Measurements from ENCODE around the gene ETV6.

The ETV6 gene

GRCh38 chr12:11758510-11759493, 109.3 kb downstream of the ETV6 start:
- no peak for DNase-seq (ENCODE audit: low spot score)

- DNase-seq (ENCODE audit: low spot score), result no peak
These were observed 110.0 kb downstream of the ETV6 start for GRCh38 chr12:11759494-11759878.

- no peak for DNase-seq (ENCODE audit: low spot score)
These were observed 110.4 kb downstream of the ETV6 start for GRCh38 chr12:11759899-11760298.

GRCh38 chr12:11761869-11762567, 112.5 kb downstream of the ETV6 start:
- DNase-seq (ENCODE audit: low spot score), result no peak

GRCh38 chr12:11762723-11763326, 113.4 kb downstream of the ETV6 start:
- DNase-seq (ENCODE audit: low spot score), result no peak

- DNase-seq (ENCODE audit: low spot score), result peak; percentile 84
These were observed 114.5 kb downstream of the ETV6 start for GRCh38 chr12:11763760-11764520.

GRCh38 chr12:11764837-11765236, 115.4 kb downstream of the ETV6 start:
- no peak for DNase-seq (ENCODE audit: low spot score)

- no peak for DNase-seq (ENCODE audit: low spot score)
These were observed 115.9 kb downstream of the ETV6 start for GRCh38 chr12:11765421-11765816.

- peak; percentile 71 for DNase-seq (ENCODE audit: low spot score)
These were observed 116.6 kb downstream of the ETV6 start for GRCh38 chr12:11765817-11766794.

- DNase-seq (ENCODE audit: low spot score), result no peak
These were observed 117.7 kb downstream of the ETV6 start for GRCh38 chr12:11767029-11767724.

- DNase-seq (ENCODE audit: low spot score), result no peak
These were observed 118.3 kb downstream of the ETV6 start for GRCh38 chr12:11767798-11768197.

- no peak for DNase-seq (ENCODE audit: low spot score)
These were observed 118.9 kb downstream of the ETV6 start for GRCh38 chr12:11768233-11768965.

- DNase-seq (ENCODE audit: low spot score), result no peak
These were observed 120.4 kb downstream of the ETV6 start for GRCh38 chr12:11769723-11770514.

GRCh38 chr12:11771356-11771755, 121.9 kb downstream of the ETV6 start:
- no peak for DNase-seq (ENCODE audit: low spot score)

GRCh38 chr12:11771895-11772502, 122.5 kb downstream of the ETV6 start:
- DNase-seq (ENCODE audit: low spot score), result no peak

GRCh38 chr12:11773889-11774677, 124.6 kb downstream of the ETV6 start:
- DNase-seq (ENCODE audit: low spot score), result no peak

- no peak for DNase-seq (ENCODE audit: low spot score)
These were observed 125.3 kb downstream of the ETV6 start for GRCh38 chr12:11774821-11775220.
